ENCODE measurements around the gene C3orf62. TPM values are rescaled to one million over a fixed set of nuclear protein-coding genes. Genes with fewer than 3 reads are reported as not detected.

C3orf62 gene
- total RNA-seq, 6 donors from 2014 or later, result 4.2 to 15.7 (median 7.1) TPM

DNA sequence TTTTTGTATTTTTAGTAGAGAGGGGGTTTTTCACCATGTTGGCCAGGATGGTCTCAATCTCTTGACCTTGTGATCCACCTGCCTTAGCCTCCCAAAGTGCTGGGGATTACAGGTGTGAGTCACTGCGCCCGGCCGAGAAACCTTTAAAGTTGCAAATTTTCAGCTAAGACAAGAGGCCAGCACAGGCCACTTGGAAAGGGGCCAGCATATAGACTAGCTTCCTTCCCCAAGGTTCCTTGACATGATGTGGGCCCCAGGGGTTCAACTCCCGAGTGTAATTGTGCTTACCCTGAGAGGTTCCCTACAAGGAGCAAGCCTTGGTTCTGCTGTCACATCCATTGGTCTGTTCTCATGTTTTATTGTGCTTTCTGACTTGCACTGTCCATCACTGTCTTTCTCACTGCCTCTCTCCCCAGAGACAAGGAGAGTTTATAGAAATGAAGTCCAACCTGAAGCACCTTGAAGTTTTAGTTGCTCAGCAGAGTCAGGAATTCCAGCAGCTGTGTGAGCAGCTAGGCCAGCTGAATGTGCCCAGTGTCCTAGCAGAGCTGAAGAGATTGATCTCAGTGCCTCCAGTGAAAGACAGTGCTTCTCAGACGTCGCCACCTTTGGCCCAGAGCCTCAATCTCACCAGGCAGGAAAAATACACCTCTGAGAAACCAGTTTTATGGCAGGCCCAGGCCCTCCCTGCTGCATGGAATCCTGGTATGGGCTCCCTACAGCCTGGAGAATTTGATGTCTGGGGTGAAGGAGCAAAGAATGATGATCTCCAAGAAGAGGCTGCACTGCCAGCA is 21.1 kb downstream of the C3orf62 start:
- H3K27me3 ChIP-seq, result no peaks in the 10 kb centered on the region
- DNase-seq, result no peak
- no peaks in the 10 kb centered on the region for H3K9me3 ChIP-seq
- TF ChIP-seq POLR2A (IDR thresholded peaks at IDR 0.05) (no peak), POLR2AphosphoS5 (IDR thresholded peaks at IDR 0.05) (no peak), EP300 (IDR thresholded peaks at IDR 0.05) (no peak)
- TF ChIP-seq, protein P1, sequence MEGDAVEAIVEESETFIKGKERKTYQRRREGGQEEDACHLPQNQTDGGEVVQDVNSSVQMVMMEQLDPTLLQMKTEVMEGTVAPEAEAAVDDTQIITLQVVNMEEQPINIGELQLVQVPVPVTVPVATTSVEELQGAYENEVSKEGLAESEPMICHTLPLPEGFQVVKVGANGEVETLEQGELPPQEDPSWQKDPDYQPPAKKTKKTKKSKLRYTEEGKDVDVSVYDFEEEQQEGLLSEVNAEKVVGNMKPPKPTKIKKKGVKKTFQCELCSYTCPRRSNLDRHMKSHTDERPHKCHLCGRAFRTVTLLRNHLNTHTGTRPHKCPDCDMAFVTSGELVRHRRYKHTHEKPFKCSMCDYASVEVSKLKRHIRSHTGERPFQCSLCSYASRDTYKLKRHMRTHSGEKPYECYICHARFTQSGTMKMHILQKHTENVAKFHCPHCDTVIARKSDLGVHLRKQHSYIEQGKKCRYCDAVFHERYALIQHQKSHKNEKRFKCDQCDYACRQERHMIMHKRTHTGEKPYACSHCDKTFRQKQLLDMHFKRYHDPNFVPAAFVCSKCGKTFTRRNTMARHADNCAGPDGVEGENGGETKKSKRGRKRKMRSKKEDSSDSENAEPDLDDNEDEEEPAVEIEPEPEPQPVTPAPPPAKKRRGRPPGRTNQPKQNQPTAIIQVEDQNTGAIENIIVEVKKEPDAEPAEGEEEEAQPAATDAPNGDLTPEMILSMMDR (IDR thresholded peaks at IDR 0.05), result no peak
- no peak for ATAC-seq (ENCODE audit: low FRiP score in 2 of 2)
- H3K4me3 ChIP-seq, result no peak overlapping the region
- no peaks in the 10 kb centered on the region for H3K36me3 ChIP-seq
- 78 to 90% methylated on average over 4 to 6 of the region's 6 CpGs for WGBS, 2 donors
- H3K4me1 ChIP-seq, result no peaks in the 10 kb centered on the region
- H3K27ac ChIP-seq, result no peak overlapping the region

DNA sequence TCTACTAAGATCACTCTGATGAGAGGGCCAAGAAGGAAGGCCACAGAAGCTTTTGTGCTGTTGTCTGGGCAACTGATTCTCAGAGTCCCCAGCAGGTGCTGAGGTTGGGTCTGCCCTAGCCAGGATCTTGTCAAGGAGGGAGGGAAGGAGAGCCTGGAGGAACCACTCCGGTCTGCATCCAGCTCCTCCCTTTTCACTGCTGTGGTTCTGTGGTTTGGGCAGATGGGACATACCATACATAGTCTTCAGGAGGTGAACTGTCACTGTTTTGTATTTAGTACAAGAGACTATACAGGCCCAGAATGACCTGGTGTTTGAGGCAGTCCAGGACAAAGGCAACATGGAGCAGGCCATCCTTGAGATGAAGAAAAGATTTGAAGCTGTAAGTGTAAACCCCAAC is 21.9 kb downstream of the C3orf62 start:
- ATAC-seq (ENCODE audit: low FRiP score in 2 of 2), result no peak
- no peaks in the 10 kb centered on the region for H3K9me3 ChIP-seq
- no peak overlapping the region for H3K27ac ChIP-seq
- no peak overlapping the region for H3K4me3 ChIP-seq
- no peaks in the 10 kb centered on the region for H3K36me3 ChIP-seq
- 48 to 50% methylated on average over 1 of the region's 1 CpG for WGBS, 2 donors
- no peaks in the 10 kb centered on the region for H3K4me1 ChIP-seq
- TF ChIP-seq, protein P1 (IDR thresholded peaks at IDR 0.05), result no peak
- TF ChIP-seq EP300 (IDR thresholded peaks at IDR 0.05) (no peak), POLR2A (IDR thresholded peaks at IDR 0.05) (no peak), POLR2AphosphoS5 (IDR thresholded peaks at IDR 0.05) (no peak)
- no peaks in the 10 kb centered on the region for H3K27me3 ChIP-seq
- DNase-seq, result no peak

DNA sequence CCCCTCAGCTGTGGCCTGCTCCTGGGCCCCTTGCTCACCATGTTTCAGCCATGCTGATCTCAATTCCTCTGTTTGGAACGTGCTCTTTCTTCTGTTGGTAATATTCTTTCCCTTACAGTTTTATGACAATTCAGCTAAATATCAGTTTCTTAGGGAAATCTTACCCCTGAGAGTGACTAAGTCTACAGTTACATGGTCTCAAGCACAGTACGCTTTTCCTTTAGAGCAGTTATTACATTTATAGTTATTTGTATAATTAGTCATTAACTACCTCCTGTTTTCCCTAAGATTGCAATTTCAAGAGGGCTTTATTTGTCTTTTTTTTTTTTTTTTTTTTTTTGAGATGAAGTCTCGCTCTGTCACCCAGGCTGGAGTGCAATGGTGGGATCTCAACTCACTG is 23.5 kb downstream of the C3orf62 start:
- DNase-seq (no peak), ATAC-seq (ENCODE audit: low FRiP score in 2 of 2) (no peak)
- Histone ChIP-seq H3K27me3 (no peaks in the 10 kb centered on the region), H3K9me3 (no peaks in the 10 kb centered on the region), H3K4me3 (no peak overlapping the region), H3K4me1 (peaks cover 0 to 12% (median 4%) of the 10 kb centered on the region in 4 donors), H3K36me3 (no peaks in the 10 kb centered on the region), H3K27ac (no peak overlapping the region)
- no peak for TF ChIP-seq EP300 (IDR thresholded peaks at IDR 0.05)
- no peak for TF ChIP-seq POLR2AphosphoS5 (IDR thresholded peaks at IDR 0.05)
- TF ChIP-seq, protein P1 (IDR thresholded peaks at IDR 0.05), result no peak
- no peak for TF ChIP-seq POLR2A (IDR thresholded peaks at IDR 0.05)
- 91 to 93% methylated on average over 3 of the region's 3 CpGs for WGBS, 2 donors

DNA sequence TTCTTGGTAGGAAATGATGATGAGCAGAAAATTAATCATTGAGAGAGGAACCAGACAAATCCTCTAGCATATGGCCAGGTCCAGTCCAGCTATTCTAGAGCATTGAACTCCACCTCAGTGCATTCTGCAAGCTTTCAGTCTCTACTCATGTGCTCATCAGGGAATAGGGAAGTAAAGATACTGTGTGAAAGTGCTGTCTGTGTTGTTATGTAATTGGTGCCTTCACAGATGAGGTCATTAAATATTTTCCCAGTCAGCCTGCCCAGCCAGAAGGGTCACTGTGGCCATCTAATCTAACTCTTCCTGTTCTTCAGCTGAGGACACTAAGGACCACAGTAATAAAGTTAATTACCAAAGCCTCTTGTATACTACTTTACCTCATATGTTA is 28.2 kb downstream of the C3orf62 start:
- peaks cover 0 to 16% (median 8%) of the 10 kb centered on the region in 4 donors for H3K4me1 ChIP-seq
- H3K36me3 ChIP-seq, result no peaks in the 10 kb centered on the region
- DNase-seq (peak in 1 of 2 donors; percentile 45), ATAC-seq (ENCODE audit: low FRiP score in 2 of 2) (peak; percentile 88 to 97)
- TF ChIP-seq, protein P1 (IDR thresholded peaks at IDR 0.05), result no peak
- peak in 1 of 4 donors; percentile 10 for TF ChIP-seq POLR2A (IDR thresholded peaks at IDR 0.05)
- peak in 1 of 2 donors; percentile 28 for TF ChIP-seq POLR2AphosphoS5 (IDR thresholded peaks at IDR 0.05)
- peak in 1 of 4 donors; percentile 69 for TF ChIP-seq EP300 (IDR thresholded peaks at IDR 0.05)
- no peak overlapping the region for H3K4me3 ChIP-seq
- no peaks in the 10 kb centered on the region for H3K27me3 ChIP-seq
- no peaks in the 10 kb centered on the region for H3K9me3 ChIP-seq
- peak overlapping the region; percentile 67 to 79 (median 72) for H3K27ac ChIP-seq

Measured in upper lobe of left lung (tissue), 6 donors.